ENCODE results near the gene MYLK.
"Not testable (repeated sequence)": the region's sequence is repeated elsewhere in the genome, so short reads cannot be mapped to it uniquely, and the experiment has no call there.

MYLK gene

DNA sequence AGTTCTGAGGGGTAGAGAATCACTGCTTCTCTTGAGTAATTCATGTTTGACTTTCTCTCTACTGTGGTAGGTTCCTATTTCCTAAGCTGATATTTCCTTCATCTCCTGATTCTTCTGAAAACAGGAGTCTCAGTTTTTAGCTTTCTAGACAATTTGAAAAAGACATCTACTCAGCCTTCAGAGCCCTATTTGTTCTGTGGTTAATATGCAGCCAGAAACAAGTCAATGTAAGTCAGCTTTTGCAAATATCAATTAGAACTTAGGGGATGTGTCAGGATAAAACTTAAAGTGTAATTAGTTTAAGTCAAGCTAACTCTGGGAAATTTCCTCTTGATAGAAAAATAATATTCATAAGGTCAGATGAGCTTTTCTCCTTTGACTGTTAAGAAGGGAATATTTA is 277.6 kb downstream of the MYLK start:
- no peak for DNase-seq (ENCODE audit: low read depth in 1 of 2, low spot score in 1 of 2)

DNA sequence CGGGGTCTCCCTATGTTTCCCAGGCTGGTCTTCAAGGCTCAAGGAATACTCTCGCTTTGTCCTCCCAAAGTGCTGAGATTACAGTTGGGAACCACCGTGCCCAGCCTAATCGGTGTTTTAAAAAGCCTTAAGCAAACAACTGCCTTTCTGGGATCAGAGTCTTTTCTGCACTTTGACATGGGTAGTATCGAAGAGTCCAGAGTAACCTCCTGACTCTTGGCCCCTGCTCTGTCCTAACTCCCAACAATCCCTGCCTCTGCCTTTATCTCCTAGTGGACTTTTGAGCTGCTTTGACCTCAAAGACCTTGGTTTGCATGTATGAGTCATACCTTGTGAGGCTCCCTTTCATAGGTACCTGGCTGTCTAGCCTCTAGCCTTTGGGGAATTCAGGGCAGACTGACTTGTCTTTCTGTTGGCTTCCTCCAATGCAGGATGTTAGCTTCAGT is 278.3 kb downstream of the MYLK start:
- no peak for DNase-seq (ENCODE audit: low read depth in 1 of 2, low spot score in 1 of 2)

DNA sequence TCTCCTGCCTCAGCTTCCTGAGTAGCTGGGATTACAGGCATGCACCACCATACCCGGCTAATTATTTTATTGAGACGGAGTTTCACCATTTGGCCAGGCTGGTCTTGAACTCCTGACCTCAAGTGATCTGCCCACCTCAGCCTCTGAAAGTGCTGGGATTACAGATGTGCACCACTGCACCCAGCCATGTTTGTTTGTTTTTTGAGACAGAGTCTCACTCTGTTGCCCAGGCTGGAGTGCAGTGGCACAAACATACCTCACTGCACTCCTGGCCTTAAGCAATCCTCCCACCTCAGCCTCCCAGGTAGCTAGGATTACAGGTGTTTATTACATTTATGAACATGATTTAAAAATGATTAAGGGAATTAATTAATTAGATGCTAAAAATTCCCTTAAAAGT is 281.0 kb downstream of the MYLK start:
- not testable (repeated sequence) for DNase-seq (ENCODE audit: low read depth in 1 of 2, low spot score in 1 of 2)

DNA sequence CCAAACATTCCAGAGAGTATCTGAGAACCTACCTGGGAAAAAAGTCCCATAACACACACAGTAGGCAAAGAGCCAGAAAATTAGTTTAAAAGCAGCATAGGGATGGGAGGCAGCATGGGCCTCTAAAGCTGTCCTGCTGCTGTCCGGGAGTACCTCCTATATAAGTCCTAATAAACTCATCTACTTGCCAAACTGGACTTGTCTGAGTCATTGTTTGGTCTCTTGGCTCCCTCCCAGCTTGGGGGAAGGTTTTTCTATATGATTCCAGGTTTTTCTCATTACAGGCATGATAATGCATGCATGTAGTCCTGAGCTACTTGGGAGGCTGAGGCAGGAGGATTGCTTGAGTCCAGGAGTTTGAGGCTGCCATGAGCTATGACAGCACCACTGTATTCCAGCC is 281.8 kb downstream of the MYLK start:
- DNase-seq (ENCODE audit: low read depth in 1 of 2, low spot score in 1 of 2), result no peak

DNA sequence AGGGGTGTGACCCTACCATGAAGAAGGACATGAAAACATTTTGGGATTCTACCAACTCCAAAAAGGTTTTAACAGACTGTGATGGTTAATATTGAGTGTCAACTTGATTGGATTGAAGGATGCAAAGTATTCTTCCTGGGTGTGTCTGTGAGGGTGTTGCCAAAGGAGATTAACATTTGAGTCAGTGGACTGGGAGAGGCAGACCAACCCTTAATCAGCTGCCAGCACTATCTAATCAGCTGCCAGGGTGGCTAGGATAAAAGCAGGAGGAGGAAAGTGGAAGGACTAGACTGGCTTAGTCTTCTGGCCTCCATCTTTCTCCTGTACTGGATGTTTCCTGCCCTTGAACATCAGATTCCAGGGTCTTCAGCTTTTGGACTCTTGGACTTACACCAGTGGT is 283.3 kb downstream of the MYLK start:
- DNase-seq (ENCODE audit: low read depth in 1 of 2, low spot score in 1 of 2), result not testable (repeated sequence)

DNA sequence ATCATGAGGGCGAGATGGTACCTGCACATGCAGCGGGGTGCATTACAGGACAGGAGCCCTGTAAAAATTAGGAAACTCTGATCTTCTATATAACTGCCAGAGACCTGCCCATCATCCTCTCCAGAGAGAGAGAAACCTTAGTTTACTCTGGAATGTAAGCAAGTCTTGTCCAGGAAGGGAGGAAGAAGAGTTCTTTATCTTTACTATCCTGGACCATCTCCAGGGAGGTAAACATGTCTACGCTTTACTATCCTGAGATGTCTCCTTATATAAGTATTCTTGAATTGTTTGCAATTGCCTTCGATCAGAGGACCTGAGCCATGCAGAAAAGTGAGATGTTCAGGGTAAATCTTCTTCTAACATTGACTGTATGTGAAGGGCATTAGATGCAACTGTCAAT is 286.6 kb downstream of the MYLK start:
- no peak for DNase-seq (ENCODE audit: low read depth in 1 of 2, low spot score in 1 of 2)

DNA sequence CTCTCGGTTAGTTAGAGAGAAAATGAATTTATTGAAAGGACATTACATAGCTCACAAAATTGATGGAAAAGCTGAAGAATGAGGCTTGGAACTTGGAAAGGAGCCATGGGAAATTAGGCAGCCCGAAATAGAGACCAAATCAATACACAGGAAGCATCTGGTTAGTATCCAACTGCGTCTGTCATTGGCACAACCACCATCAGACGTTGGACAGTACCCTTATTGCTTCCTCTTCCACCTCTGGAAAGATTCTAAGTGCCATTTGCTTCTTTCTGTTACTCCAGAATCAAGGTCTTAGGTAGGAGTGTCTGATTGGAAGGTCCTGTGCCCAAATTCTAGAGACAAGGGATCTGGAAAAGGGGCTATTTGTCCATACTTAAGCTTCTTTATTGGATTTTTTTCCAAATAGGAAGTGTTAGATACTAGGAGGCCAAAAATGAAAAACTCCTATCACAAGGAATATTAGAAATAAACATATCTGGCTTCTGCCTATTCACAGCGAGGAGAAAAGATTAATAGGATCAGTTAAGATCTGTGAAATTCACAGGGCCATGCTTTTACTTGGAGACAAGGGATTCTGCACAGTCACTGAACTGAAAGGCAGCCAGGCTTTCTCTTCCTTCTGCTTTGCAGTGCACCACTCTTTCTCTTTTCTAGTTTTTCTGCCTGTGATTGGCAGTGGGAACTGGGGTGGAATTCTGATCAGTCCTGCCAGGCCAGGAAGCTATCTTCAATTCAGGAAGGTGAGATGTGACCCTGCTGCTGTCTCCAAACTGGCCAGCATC is 288.5 kb downstream of the MYLK start:
- DNase-seq (ENCODE audit: low read depth in 1 of 2, low spot score in 1 of 2), result no peak

DNA sequence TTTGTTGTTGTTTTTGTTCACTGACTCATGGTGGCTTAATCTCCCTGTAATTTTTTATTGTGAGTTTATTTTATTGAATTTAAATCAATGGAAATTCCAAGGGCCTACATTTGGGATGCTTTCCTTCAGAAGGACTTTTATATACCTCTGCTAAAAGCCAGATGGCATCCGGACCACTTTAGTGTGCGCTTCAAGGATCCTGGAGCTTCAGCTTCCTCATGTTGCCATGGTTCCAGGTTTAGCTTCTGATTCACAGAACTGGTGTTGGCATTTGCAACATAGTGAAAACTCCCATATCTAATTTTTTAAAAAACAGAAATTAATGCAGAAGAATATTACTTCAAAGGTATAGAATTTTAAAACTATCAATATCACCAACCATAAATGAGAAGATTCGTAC is 290.8 kb downstream of the MYLK start:
- no peak for DNase-seq (ENCODE audit: low read depth in 1 of 2, low spot score in 1 of 2)

DNA sequence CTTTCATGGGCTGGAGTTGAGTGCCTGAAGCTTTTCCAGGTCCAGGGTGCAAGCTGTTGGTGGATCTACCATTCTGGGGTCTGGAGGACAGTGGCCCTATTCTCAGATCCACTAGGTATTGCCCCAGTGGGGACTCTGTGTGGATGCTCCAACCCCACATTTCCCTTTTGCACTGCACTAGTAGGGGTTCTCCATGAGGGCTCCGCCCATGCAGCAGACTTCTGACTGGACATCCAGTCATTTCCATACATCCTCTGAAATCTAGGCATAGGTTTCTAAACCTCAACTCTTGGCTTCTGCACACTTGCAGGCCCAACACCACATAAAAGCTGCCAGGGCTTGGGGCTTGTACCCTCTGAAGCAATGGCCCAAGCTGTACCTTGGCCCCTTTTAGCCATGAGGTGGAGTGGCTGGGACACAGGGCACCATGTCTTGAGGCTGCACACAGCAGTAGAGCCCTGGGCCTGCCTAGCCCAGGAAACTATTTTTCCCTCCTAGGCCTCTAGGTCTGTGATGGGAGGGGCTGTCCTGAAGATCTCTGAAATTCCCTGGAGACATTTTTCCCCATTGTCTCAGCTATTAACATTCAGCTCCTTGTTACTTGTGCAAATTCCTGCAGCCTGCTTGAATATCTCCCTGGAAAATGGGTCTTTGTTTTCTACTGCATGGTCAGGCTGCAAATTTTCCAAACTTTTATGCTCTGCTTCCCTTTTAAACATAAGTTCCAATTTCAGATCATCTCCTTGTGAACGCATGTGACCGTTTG is 293.3 kb downstream of the MYLK start:
- no peak for DNase-seq (ENCODE audit: low read depth in 1 of 2, low spot score in 1 of 2)

DNA sequence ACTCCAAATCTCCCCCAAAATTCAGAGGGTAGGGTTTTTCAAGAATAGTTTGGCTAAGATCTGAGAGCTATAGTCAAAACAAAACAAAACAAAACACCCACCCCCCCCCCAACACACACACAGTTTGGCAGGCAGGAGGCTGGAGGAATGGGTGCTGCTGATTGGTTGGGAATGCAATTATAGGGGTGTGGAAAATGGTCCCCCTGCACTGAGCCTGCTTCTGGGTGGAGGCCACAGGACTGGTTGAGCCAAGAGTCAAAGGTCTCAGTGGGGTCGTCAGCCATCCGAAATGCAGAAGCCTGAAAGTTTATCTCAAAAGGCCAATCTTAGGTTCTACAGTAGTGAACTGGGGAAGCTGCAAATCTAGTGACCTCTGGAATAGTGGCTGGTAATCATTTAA is 296.7 kb downstream of the MYLK start:
- DNase-seq (ENCODE audit: low read depth in 1 of 2, low spot score in 1 of 2), result no peak

DNA sequence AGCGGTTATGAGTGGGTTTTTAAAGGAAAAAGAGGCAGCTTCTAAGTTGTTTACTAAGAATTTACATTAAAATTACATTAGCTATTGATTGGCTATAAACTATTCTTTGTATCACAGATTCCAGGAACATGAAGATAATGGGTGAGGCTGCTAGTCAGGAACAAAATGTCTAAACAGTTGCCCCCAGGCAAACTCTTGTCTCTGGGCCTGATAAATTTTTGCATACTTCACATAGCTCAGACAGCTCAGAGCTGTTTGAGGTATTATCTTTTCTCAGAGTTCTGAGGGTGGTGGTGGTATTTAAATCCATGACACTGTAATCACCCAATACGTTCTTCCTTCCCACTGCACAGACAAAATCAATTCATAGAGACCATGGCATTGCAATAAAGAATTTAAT is 297.2 kb downstream of the MYLK start:
- DNase-seq (ENCODE audit: low read depth in 1 of 2, low spot score in 1 of 2), result no peak

DNA sequence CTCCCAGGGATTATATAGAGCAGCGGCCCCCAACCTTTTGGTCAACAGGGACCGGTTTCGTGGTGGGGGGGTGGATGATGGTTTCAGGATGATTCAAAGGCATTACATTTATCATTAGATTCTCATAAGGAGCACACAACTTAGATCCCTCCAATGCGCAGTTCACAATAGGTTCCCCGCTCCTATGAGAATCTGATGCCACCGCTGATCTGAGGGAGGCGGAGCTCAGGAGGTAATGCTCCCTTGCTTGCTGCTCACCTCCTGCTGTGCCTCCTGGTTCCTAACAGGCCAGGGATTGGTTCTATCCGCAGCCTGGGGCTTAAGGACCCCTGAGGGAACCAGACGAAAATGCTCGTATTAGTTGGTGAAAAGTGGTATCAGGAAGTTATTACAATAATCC is 298.0 kb downstream of the MYLK start:
- DNase-seq (ENCODE audit: low read depth in 1 of 2, low spot score in 1 of 2), result peak in 1 of 2 donors; percentile 3

DNA sequence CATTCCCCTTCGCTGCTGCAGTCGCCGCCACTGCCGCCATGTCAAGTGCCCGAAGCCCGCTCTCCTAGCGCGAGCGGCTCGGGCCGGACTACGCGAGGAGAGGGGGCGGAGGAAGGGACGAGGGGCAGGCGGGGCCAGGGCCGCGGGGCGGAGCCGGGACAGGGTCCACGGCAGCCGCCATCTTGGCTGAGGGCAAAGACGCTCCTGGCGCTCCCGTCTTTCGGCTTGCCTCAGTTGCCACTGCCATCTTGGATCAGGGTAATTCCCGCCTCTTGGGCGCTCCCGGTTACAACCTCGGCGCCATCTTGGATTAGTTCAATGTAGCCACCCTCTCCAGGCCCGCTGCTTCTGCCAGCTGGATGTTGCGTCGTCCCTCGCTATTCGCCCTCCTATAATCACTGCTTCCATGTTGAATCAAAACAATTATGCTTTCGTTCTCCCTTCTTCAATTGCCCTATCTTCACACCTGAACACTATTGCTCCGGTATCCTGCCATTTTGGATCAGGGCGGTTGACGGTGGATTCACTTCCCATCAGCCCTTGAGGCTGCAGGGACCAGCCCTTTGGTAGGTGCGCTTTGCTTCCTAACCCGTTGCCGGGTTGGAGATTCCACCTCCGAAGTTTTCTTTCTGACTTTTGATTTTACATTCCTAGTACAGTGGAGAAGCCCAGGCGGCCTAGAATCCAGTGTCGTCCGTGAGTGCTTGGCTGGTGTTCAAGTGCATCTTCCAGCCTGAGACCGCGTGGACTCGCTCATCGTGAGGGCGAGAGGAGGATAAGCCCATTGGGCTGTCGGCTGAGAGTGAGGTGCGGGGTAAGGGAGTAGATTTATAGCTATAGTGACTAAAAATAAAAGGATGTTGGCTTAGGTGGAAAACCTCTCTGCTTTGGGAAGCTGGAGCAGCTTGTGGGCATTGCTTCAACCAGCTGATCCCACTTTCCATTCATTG is 298.9 kb downstream of the MYLK start, which contains the start of gene HACD2:
TSS of gene HACD2 (minus strand) at position 66 of the 950 bp plus-strand sequence. CDS start at position 40, 26 bp downstream.
- peak; percentile 84 to 95 for DNase-seq (ENCODE audit: low read depth in 1 of 2, low spot score in 1 of 2)

DNA sequence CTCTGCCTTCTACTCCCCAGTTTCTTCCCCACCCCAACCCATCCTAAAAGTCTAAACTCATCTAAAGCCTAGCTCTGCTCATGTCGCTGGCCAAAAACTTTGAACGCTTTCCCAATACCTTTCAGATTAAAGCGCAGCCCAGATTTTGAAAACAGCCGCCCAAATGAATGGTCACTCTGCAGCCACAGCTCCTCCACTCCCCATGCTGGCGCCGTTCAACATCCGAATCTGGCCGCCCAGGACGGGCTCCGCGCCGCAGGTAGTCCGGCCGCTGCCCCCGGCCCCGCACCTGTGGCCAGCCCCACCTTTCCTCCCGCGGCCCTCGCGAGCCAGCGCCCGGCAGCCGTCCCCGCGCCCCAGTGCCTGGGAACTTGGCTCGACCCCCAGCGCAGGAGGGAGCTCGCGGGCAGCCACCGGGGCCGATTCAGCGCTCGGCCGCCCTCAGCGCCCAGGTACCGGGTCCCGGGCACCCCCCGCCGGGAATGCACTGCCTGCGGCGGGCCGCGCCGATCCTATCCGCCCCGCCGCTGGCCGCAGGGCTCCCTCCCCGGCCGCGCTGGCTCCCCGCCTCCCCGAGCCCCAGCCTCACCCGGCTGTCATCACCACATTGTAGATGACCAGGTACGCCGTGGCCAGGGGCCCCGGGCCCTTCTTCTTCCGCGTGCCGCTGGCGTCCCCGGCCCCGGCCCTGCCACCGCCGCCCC is 299.7 kb downstream of the MYLK start:
- peak; percentile 3 to 19 for DNase-seq (ENCODE audit: low read depth in 1 of 2, low spot score in 1 of 2)

DNA sequence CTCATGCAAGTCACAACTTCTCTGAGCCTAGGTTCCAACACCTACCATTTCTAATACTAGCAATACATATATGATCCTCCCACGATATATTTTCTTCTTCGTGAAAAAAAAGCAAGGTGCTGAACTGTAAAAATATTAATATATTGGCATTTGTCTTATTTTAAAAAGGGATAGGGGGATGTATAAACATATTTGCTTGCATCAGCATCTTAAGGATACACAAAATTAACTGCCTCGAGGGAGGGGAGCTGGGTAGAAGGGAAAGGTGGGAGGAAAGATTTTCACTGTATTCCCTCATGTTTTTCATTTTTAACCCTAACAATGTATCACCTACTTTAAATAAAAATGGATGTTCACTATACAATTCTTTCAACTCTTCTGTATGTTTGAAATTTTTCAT is 300.6 kb downstream of the MYLK start:
- DNase-seq (ENCODE audit: low read depth in 1 of 2, low spot score in 1 of 2), result no peak

DNA sequence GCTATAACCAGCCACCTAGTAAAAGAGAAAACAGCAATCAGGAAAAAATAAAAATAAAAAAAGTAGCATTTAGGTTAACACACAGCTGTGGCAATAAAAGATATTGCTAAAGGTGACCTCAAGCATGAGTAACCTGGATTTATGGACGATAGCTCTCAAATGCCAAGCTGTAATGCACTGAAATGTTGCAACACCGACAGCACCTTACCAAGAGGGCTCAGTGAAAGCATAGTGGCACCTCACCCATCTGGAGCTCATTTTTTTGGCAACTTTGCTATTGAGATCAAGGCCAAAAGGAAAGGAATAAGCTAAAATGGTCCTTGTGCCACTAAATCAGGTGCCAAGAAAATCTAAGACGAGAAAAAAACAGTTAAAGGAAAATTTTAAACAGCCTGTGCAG is 301.8 kb downstream of the MYLK start:
- DNase-seq (ENCODE audit: low read depth in 1 of 2, low spot score in 1 of 2), result no peak

DNA sequence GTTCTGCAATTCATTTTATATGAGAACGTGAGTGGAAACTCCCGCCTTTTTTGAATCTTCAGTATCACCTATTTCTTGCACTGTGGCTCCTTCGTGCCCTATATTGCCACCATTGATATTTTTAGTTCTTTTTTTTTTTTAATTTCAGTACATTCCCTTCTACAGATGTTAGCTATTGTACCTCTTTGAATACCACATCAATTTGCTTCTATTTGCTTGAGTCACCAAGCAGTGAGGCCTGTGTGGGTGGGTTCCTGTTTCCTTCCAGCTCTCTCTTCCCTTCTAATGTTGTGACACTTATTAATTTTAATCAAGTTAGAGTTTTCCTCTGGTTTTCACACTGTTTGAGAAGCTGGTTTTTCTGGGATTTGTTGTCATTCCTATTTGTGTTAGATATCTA is 308.0 kb downstream of the MYLK start:
- no peak for DNase-seq (ENCODE audit: low read depth in 1 of 2, low spot score in 1 of 2)

DNA sequence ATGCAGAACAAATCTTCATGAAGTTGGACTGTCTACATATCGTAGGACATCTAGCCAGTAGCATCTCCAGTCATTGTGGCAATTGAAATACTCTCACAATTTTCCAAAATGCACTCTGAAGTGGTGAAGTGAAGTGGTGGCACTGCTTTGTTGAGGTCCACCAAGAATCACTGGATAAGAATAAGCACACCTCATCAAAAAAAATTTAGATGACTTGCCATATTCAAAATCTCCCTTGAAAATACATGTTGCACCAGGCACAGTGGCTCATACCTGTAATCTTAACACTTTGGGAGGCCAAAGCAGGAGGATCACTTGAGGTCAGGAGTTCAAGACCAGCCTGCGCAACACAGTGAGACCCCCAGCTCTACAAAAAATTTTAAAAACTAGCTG is 312.2 kb downstream of the MYLK start:
- no peak for DNase-seq (ENCODE audit: low read depth in 1 of 2, low spot score in 1 of 2)

DNA sequence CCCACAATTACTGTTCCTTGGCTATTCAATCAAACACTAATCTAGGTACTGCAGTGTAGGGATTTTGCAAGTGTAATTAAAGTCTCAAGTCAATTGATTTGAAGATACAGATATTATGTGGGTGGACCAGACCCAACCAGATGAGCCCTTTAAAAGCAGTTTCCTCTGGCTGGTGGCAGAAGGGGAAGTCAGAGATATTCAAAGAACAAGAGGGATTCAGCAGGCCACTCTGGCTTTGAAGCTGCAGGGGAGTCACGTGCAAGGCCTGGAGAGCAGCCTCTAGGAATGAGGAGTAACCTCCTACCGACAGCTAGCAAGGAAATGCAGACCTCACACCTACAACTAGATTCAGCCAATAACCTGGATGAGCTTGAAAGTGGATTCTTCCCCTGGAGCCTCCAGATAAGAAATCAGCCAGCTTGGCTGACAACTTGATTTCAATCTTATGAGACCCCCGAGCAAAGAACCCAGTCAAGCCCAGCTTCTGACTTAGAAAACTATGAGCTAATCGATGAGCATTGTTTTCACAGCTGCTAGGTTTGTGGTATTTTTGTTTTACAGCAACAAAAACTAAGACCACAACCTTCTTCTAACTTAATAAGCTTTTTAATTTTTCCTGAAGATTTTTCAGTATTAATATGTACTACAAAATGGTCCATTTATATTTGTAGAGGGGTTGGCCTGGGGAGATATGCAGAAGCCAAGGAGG is 312.7 kb downstream of the MYLK start:
- DNase-seq (ENCODE audit: low read depth in 1 of 2, low spot score in 1 of 2), result no peak

DNA sequence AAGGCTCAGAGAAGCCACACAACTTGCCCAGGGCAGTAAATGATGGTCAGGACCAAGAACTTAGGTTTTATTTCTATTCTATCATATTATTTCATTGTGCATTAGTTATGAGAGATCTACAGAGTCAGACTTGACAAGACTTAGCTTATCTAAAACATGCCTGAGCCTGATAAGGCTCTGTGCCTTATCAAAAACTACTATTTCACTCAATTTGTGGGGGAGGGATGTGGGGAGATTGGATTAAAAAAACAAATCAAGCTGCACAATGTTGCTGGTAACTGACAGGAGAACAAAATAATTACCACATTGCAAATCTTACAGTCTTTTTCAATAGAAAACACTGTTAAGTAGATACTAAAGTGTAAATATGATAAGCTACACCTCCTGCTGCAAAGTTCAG is 315.3 kb downstream of the MYLK start:
- DNase-seq (ENCODE audit: low read depth in 1 of 2, low spot score in 1 of 2), result no peak

Data from stimulated activated CD4-positive, alpha-beta T cell treated with anti-CD3 and anti-CD28 coated beads, Interleukin-15, amount 100 ng/mL, for 1 hour (primary cell).